ENCODE results near the gene NID2.

- no peak for TF ChIP-seq ZNF8 (CRISPR knock-in tag; IDR thresholded peaks at IDR 0.05)
- TF ChIP-seq SNAI2 (CRISPR knock-in tag; IDR thresholded peaks at IDR 0.05) = no peak
- TF ChIP-seq ZFP30 (CRISPR knock-in tag; IDR thresholded peaks at IDR 0.05) = no peak
- no peak for TF ChIP-seq ZC3H10 (CRISPR knock-in tag; IDR thresholded peaks at IDR 0.05)
- no peak for TF ChIP-seq ARNTL (CRISPR knock-in tag; IDR thresholded peaks at IDR 0.05; ENCODE audit: borderline replicate concordance, low read depth)
- no peak for TF ChIP-seq CSDC2 (CRISPR knock-in tag; IDR thresholded peaks at IDR 0.05)
- TF ChIP-seq RARB (CRISPR knock-in tag; IDR thresholded peaks at IDR 0.05) = no peak
Measured at GRCh38 chr14:52086711-52087110, 17.9 kb upstream of the NID2 start.
